OCI-LY1 (cell line): Measurements from ENCODE around the gene COLQ.

Source experiments
- CTCF ChIP-seq: fragments of 200-600 bp; sonication (generic), shearing (Covaris generic); IDR thresholded peaks from 2 replicates; pipeline ENCODE4 v1.5.1; 2017; ENCODE audit warnings: mild to moderate bottlenecking, antibody characterized with exemption, low read length, moderate library complexity, mixed read lengths
- EZH2 ChIP-seq: fragments of 200-600 bp; sonication (generic), shearing (Covaris generic); IDR thresholded peaks from 2 replicates; pipeline ENCODE4 v1.8.0; 2017; ENCODE audit warnings: borderline replicate concordance, mixed run types, mild to moderate bottlenecking, antibody characterized with exemption, low read length, moderate library complexity, mixed read lengths

GRCh38 chr3:15523660-15524417 lies 2.3 kb upstream of the COLQ start:
- TF ChIP-seq EZH2 = no peak
- TF ChIP-seq CTCF = no peak
